Fibroblast of pulmonary artery (primary cell): ENCODE measurements around the gene DLGAP1.

ENCODE experiments used
- DNase-seq: peaks from one replicate; pipeline ENCODE4 v3.0.0-alpha.2; 2010; ENCODE audit warnings: low read depth
- H3K4me3 ChIP-seq: replicated peaks from 2 replicates; pipeline ENCODE4 v1.5.1; 2011; ENCODE audit warnings: low read depth, mild to moderate bottlenecking, control low read depth, low read length, moderate library complexity
- CTCF ChIP-seq: IDR thresholded peaks from 2 replicates; pipeline ENCODE4 v1.5.1; 2011; ENCODE audit warnings: mild to moderate bottlenecking, control low read depth, low read length, inconsistent platforms; ENCODE audit errors: missing control alignments

DLGAP1 gene

GRCh38 chr18:3879114-3879835 lies 575.8 kb downstream of the DLGAP1 start:
- no peak for TF ChIP-seq CTCF
- H3K4me3 ChIP-seq, result no peak overlapping the region
- no peak for DNase-seq

- no peak for DNase-seq
- H3K4me3 ChIP-seq, result no peak overlapping the region
- no peak for TF ChIP-seq CTCF
Measured at GRCh38 chr18:3878401-3878800, 576.7 kb downstream of the DLGAP1 start.

GRCh38 chr18:3877678-3878077 lies 577.4 kb downstream of the DLGAP1 start:
- DNase-seq, result peak; percentile 34
- H3K4me3 ChIP-seq, result no peak overlapping the region
- TF ChIP-seq CTCF, result no peak

- no peak for TF ChIP-seq CTCF
- H3K4me3 ChIP-seq, result no peak overlapping the region
- no peak for DNase-seq
Measured at GRCh38 chr18:3875961-3876360, 579.1 kb downstream of the DLGAP1 start.

- no peak for TF ChIP-seq CTCF
- no peak overlapping the region for H3K4me3 ChIP-seq
- no peak for DNase-seq
Measured at GRCh38 chr18:3875376-3875775, 579.7 kb downstream of the DLGAP1 start.

- no peak overlapping the region for H3K4me3 ChIP-seq
- no peak for DNase-seq
- no peak for TF ChIP-seq CTCF
Measured at GRCh38 chr18:3874581-3874980, 580.5 kb downstream of the DLGAP1 start.

- no peak for TF ChIP-seq CTCF
- no peak for DNase-seq
- H3K4me3 ChIP-seq, result no peak overlapping the region
Measured at GRCh38 chr18:3874125-3874524, 581.0 kb downstream of the DLGAP1 start.
